Pulmonary artery endothelial cell (primary cell): ENCODE data around the gene MAVS. TPM values are rescaled to one million over a fixed set of nuclear protein-coding genes. Genes with fewer than 3 reads are reported as not detected.
A peak's percentile ranks its signal among the peaks of the same experiment; 100 is the strongest.

Source experiments
- DNase-seq: peaks from one replicate; pipeline ENCODE4 v3.0.0-alpha.2; 2011; ENCODE audit warnings: low read depth, low spot score
- total RNA-seq: library from RNA; depleted of rRNA; stranded (reverse); fragments of >200 nt; gene quantifications from 2 replicates; pipeline ENCODE4 v1.2.3, GENCODE V29; 2014

MAVS gene
- total RNA-seq: 17.1 and 17.5 TPM in 2 replicates

GRCh38 chr20:3846740-3847428, at the start of gene MAVS:
Gene MAVS, plus strand, starts transcription at chr20:3846834. Its CDS starts 7,791 bp downstream, at chr20:3854625.
- DNase-seq: peak; percentile 33

- no peak for DNase-seq
Observed at GRCh38 chr20:3797226-3797545, 49.4 kb upstream of the MAVS start.

- DNase-seq: no peak
Observed at GRCh38 chr20:3797592-3798372, 48.9 kb upstream of the MAVS start.

GRCh38 chr20:3798373-3798768, 48.3 kb upstream of the MAVS start:
- no peak for DNase-seq

GRCh38 chr20:3798908-3799248, 47.8 kb upstream of the MAVS start:
- no peak for DNase-seq

- DNase-seq: no peak
Observed at GRCh38 chr20:3800256-3800877, 46.3 kb upstream of the MAVS start.

- DNase-seq: no peak
Observed at GRCh38 chr20:3800878-3801260, 45.8 kb upstream of the MAVS start.

GRCh38 chr20:3801299-3801698, 45.3 kb upstream of the MAVS start:
- no peak for DNase-seq

GRCh38 chr20:3801846-3802245, 44.8 kb upstream of the MAVS start:
- no peak for DNase-seq

GRCh38 chr20:3802524-3803239, 44.0 kb upstream of the MAVS start:
- DNase-seq: no peak

- no peak for DNase-seq
Observed at GRCh38 chr20:3803289-3803688, 43.3 kb upstream of the MAVS start.

- no peak for DNase-seq
Observed at GRCh38 chr20:3803854-3804253, 42.8 kb upstream of the MAVS start.

GRCh38 chr20:3804254-3804751, 42.3 kb upstream of the MAVS start:
- no peak for DNase-seq

- DNase-seq: no peak
Observed at GRCh38 chr20:3804781-3805180, 41.9 kb upstream of the MAVS start.

GRCh38 chr20:3808544-3808943, 38.1 kb upstream of the MAVS start:
- DNase-seq: no peak

GRCh38 chr20:3811467-3812258, 35.0 kb upstream of the MAVS start:
- DNase-seq: peak; percentile 91

GRCh38 chr20:3812259-3812681, 34.4 kb upstream of the MAVS start:
- DNase-seq: no peak

GRCh38 chr20:3812975-3813847, 33.4 kb upstream of the MAVS start:
- DNase-seq: no peak

GRCh38 chr20:3813848-3814581, 32.6 kb upstream of the MAVS start:
- no peak for DNase-seq
